Measurements from ENCODE around the gene TGFB3. TPM values are rescaled to one million over a fixed set of nuclear protein-coding genes. Genes with fewer than 3 reads are reported as not detected.
A peak's percentile ranks its signal among the peaks of the same experiment; 100 is the strongest.

TGFB3 gene
- polyA plus RNA-seq, 3 donors: 17.2 to 18.8 (median 17.6) TPM

DNA sequence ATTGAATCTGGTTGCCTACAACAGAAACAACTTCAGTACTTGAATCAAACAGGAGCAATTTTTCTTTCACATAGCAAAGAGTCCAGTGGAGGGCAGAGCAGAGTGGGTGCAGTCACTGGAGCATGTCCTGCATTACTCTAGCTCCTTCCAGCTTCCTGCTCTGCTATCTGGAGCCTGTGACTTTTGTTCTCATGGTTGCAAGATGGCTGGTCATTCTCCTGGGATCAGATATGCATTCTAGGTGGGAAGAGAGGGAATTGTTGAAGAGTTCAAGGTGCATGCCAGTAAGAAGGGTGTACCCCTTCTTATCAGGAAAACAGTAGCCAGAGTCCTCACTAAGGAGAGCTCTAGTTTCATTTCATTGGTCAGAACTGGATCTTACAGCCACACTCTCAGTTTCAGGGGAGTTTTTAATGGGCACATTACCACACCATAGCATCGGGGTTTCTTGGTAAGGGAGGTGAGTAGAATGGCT lies 11.8 kb upstream of the TGFB3 start:
- DNase-seq (ENCODE audit: extremely low read depth in 1 of 11, low read depth in 9 of 11, low spot score in 4 of 11): no peak

DNA sequence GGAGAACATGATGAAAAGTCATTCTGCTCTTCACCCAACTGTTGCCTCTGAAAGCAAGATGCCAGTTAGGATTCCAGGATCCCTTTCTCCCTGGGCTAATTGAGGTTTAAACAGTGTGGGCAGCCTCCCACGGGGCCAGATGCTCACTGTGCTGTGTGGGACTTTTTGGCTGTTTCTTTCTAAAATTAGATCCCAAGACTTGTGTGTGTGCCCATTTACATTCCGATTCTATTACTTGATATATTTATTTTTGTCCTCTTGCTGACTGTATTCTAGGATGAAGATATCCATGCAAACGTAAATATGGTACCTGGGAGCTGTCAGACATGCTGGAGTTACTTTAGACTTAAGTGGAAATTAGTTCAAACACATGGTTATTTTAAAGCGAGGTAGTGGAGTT lies 10.0 kb upstream of the TGFB3 start:
- no peak for DNase-seq (ENCODE audit: extremely low read depth in 1 of 11, low read depth in 9 of 11, low spot score in 4 of 11)

DNA sequence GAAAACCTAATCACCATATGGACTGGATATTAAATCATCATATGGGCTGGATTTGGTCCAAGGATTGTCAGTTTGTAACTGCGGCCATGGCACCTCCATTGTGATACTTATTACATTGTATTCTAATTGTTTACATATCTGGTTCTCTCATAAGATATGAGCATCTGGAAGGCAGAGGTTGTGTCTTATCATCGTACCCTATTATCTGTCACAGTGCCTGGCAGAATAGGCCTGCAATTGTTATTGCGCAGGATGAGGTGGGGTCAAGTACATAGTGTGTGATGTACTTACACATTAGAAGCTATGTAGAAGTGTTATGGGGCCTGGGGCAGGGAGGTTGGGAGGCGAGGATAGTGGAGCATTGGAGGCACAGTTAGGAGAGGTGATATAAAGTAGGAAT lies 8.5 kb upstream of the TGFB3 start:
- no peak for DNase-seq (ENCODE audit: extremely low read depth in 1 of 11, low read depth in 9 of 11, low spot score in 4 of 11)

DNA sequence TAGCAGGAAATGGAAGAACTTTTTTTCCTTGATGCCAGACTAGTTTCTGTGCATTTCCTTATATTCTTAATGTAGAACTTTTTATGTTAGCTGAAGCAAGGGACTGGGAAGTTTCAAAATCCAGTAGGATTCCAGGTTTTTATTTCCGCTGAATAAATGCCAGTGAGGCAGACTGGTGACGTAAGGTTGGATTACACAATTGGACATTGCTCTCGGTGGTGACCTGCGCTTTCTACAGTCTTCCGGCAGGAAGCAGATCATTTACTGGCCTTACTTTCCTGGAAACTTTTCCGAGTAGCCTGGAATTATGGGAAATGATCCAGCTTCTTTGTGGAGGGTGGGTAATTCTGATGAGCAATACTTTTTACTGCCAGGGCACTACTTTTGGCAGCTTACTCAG lies 7.3 kb upstream of the TGFB3 start:
- DNase-seq (ENCODE audit: extremely low read depth in 1 of 11, low read depth in 9 of 11, low spot score in 4 of 11): no peak

DNA sequence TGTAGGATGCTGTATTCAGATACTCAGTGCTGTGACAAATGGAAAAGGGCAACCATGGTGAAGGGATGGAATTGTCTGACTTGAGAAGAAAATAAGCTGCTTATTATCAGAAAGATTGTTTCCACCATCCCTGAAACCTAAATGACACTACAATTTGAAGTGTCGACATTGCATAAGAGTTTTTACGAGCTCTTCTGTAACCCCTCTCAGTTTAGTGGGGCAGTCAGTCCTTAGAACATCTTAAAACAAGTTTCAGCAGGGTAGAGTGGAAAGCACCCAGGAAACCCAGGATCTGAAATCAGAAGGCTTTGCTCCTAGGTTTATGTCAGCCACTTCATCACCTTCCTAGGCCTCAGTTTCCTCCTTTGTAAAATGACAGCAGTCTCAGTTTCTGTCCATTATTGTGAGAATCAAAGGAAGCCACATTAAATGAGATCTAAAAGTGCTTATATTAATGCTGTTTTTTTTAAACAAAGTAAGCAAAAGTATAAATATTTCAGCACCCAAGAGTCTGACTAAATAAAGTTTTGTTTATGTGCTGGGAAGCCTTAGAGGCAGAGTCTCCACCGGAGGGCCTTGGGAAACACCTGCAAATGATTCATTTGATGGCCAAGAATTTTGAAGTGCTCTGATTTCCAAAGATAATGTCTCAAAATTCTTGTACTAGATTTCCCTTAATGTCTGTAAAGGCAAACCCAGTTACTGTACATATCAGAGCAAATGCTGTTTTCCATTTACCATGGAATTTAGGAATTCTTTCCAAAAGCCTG lies 5.6 kb upstream of the TGFB3 start:
- DNase-seq (ENCODE audit: extremely low read depth in 1 of 11, low read depth in 9 of 11, low spot score in 4 of 11): no peak

DNA sequence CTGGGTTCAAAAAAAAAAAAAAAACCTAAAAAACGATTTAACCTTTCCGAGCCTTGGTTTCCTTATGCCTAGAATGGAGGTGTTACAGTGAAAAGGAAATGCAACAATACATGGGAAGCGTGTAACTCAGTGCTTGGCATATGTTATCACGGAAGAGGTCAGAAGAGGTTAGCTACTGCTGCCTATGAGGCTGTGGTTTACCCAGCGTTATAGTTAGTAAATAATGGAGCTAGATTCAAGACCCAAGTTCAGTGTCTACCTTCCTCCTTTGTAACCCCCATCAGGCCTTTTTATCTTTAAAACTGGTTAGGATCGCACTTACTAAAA lies 4.6 kb upstream of the TGFB3 start:
- DNase-seq (ENCODE audit: extremely low read depth in 1 of 11, low read depth in 9 of 11, low spot score in 4 of 11): no peak

DNA sequence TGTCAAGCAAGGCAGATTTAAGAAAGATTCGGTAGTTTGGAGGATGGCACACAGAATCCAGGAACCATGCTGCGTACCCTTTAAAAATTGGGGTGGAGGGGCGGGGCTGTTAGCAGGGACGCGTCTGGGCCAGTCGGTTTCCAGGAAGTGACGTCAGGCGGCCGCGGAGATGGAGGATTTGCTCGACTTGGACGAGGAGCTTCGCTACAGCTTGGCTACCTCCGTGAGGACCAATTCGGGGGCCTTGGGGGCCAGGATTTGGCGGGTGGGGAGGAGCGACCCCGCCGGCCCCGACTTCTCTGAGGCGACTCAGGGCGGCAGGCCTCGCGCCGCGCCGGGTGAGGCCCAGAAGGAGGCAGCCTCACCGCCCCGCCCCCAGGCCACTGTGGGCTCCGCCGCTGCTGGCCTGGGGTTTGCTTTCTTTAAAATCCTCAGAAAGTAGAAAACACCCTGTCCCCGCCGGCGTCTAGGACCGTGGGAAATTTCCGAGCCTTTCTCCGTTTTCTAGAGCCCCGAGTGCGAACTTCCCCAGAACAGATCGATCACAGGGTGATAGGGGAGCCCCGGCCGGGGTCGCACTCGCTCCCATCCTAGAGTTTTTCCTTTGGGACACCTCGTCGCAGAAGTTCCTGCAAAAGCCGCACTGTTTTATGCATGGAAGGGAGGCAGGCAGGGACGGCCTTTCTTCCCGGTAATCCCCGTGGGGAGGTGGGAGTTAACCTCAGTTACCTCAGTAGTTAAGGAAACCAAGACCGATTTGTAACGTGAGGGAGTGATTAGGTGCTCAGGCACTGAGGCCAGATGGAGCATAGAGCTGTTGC lies 4.0 kb upstream of the TGFB3 start, which contains the start of gene IFT43:
Gene IFT43 (plus strand): TSS at position 146 of the 821 bp plus-strand sequence. CDS start 24 bp downstream, at position 170.
- peak in 9 of 11 donors; percentile 79 to 89 (median 84) for DNase-seq (ENCODE audit: extremely low read depth in 1 of 11, low read depth in 9 of 11, low spot score in 4 of 11)

DNA sequence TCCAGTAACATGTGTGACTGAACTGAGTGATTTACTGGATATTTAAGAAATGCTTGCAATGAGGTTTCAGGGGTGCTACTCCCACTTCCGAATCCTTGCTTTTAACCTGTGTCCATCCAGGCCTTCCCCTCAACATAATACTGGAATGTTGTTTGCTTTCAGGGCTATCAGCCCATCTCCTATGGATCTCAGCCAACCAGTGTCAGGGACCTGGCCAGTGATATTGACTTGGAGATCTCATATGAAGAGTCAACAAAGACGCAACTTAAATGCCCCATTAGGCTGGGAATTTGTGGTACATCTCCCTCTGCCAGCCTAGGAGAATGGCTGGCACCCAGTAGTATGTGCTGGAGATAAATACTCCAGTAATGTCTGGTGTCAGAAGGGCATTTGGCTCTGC lies 2.9 kb upstream of the TGFB3 start:
- DNase-seq (ENCODE audit: extremely low read depth in 1 of 11, low read depth in 9 of 11, low spot score in 4 of 11): no peak

DNA sequence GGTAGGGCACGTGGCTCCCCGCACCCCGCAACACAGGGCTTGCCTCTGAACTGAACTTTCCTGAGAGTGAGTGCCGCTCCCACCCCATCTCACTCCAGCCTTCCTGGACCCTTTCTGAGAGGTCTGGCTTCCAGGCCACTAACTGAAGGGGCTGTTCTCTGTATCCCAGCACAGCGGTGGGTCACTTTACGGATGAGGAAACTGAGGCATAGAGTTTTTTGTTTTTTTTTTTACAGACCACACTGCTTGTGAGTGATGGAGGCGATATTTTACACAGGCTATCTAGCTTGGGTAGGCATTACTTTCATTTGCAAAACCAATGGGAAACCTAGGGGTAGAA lies 1.2 kb upstream of the TGFB3 start:
- DNase-seq (ENCODE audit: extremely low read depth in 1 of 11, low read depth in 9 of 11, low spot score in 4 of 11): no peak

DNA sequence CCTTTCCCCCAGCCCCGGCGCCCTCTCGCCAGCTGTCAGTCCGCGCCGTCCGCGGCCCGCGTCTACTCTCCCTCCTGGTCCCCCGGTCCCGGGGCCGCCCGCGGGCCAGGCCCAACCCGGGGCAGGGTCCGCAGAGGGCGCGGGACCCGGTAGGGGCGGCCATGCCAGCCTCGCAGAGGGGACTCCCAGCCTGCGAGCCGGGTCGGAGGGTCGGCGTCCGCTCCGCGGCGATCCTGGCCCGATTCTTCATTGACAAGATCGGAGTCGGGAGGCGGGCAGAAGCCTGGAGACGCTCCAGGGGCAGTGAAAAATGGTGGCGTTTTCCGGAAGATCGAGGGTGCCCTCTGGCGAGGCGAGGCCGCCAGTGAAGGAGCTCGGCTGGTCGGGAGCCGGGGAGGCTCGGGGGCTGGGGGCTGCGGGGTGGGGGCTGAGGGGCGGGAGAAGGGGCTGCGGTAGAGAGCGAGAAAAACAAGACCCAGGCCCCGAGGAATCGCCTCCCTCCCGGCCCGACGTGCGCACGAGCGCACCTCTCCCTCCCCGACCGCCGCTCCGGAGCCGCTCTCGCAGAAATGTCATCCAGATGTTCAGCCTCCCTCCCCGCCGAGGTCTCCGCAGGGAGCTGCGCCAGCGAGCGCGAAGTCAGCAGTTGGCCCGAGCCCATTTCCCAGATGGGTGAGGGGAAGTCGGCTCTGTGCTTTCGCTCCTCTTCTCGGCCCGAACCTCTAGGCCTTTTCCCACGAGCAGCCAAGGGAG lies 647 bp upstream of the TGFB3 start:
- DNase-seq (ENCODE audit: extremely low read depth in 1 of 11, low read depth in 9 of 11, low spot score in 4 of 11): peak in 9 of 11 donors; percentile 73 to 92 (median 80)

DNA sequence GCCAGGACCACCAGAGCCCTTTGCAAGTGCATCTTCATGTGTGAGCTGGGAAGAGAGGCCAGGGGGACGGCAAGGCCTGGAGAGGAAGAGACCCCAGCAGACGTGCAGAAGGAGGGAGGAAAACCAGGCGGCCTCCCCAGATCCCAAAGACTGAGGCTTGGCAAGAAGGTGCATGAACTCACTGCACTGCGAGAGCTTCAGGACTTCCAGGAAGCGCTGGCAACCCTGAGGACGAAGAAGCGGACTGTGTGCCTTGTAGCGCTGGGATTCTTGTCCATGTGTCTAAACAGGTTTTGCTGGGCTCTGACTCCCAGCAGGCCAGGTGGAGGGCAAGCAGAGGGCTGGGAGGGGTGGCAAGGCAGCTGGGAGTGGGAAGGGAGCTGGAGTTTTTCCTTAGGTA lies 939 bp downstream of the TGFB3 start:
- DNase-seq (ENCODE audit: extremely low read depth in 1 of 11, low read depth in 9 of 11, low spot score in 4 of 11): no peak

DNA sequence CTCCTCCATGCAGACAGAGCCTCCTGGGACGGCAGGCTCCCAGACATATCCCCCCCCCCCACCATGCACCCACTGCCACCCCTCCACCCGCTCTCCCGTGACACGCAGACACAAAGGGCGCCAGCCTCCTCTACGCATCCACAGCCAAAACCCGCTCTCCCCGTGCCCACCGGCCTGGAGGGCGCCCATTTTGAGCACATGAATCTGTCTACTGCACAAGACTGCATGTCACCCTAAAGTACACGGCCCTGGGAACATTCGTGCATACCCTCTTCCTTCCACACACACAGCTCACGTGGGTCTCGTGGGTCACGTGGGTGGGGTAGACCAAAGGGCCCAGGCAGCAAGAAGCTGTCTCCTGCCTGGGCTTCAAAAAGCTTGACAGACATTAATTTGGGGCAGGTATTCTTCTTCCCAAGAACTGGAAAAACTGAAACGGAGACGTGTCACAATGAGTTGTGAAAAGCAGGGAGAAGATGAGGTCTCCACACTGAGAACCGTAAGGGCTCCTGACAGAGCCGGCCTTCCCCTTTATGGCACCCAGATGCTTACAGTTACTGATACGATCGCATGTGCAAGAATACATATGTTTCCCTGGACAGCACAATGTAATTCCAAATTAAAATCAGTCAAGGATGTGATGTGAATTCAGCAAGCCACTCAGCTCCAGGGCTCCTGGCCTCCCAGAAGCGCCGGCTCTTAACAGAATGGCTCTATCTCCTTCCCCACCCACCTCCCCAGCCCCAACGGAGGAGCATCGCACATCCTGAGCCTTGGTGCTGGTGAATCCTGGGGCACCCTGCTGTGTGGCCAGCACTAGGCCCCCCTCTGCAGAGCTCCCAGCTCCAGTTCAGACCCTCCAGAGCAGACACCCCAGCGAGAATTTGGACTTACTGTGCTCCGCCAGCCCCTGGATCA lies 1.9 kb downstream of the TGFB3 start:
- no peak for DNase-seq (ENCODE audit: extremely low read depth in 1 of 11, low read depth in 9 of 11, low spot score in 4 of 11)

DNA sequence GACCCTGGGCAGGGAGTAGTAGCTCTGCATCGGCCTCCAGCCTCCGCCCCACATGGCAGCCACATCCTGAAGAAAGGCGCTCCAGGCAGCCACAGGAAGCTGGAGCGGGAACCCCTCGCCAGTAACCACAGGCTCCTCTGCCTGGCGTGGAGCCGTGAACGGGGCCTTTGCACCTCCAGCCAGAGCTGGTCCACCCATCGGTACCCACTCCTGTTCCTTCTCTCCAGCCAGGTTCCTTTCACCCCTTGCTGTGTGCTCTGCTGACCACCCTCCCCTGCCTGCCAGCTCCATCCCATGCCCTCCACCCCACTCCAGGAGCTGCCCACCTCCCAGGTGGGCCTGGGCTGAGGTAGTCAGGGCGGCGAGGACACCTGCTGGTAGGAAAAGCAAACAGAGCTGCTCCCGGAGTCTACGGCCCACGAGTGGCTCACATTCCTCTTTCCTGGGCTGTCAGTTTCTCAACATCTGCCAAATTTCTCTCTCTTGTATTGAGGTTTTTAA lies 2.7 kb downstream of the TGFB3 start:
- DNase-seq (ENCODE audit: extremely low read depth in 1 of 11, low read depth in 9 of 11, low spot score in 4 of 11): no peak

DNA sequence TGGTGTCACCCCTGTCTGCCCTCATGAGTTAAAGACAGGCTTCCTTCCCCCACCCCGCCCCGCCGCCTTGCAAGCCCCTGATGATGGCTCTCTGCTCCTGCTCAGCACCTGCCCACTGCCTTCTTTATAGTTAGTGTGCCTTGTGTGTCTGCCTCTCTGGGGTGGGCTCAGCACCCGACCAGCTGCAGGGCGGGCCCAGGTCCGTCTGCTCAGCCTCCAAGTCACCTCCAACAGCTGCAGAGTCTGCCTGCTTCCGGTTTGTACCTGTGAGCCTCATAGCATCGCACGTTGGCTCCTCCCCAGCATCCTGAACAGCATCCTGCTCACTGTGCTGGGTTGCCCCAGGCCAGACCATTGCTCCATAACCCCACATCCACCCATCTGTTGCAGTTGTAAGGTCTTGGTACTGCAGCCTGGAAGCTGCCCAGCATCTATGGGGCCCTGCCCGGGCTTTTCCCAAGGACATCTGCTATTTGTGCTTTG lies 3.5 kb downstream of the TGFB3 start:
- no peak for DNase-seq (ENCODE audit: extremely low read depth in 1 of 11, low read depth in 9 of 11, low spot score in 4 of 11)

DNA sequence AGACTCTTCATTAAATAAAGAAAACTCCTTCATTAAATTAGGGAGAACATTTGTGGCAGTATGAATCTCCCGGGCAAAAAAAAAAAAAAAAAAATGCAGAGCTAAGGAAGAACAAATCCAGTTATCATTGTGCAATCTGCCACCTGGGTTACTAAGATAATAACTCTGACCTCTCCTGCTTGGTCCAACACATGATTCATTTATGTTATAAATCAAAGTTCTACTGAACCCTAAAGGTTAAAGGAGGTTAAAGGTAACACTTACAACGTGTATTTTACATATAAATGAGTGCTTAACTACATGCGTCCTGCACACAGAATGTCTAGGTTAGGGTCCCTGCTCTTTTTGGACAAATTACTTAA lies 4.2 kb downstream of the TGFB3 start:
- DNase-seq (ENCODE audit: extremely low read depth in 1 of 11, low read depth in 9 of 11, low spot score in 4 of 11): no peak

DNA sequence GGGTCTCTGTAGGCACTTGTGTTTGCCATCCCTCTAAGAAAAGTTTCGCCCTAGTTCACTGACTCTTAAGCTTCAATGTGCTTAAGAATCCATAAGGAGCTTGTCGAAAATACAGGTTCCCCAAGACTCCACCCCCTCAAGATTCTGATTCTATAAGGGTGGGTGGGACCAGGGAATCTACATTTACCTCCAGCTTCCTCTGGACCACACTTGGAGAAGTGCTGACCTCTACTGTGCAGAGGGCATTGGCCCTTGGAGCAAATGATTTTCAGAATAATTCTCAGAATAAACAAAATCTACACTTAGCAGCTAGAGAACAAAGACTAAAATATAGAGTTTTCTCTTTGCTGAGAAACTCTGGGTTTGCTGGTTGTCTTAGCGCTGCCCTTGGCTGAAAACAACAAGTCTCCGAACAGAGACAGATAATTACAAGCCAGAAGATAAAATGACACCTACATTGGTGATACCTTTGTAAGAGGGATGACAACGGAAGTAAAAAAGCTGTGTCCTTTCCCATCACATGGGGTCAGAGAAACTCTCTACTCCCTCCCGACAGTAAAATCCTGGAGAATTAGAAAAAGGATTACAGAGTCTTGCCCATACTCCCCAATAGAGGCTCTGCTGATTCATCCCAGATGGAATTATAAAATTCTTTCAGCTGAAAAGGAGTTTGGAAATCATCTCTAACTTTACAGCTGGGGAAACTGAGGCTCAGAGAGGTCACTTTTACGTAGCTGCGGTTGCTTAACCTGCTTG lies 4.8 kb downstream of the TGFB3 start:
- DNase-seq (ENCODE audit: extremely low read depth in 1 of 11, low read depth in 9 of 11, low spot score in 4 of 11): no peak

DNA sequence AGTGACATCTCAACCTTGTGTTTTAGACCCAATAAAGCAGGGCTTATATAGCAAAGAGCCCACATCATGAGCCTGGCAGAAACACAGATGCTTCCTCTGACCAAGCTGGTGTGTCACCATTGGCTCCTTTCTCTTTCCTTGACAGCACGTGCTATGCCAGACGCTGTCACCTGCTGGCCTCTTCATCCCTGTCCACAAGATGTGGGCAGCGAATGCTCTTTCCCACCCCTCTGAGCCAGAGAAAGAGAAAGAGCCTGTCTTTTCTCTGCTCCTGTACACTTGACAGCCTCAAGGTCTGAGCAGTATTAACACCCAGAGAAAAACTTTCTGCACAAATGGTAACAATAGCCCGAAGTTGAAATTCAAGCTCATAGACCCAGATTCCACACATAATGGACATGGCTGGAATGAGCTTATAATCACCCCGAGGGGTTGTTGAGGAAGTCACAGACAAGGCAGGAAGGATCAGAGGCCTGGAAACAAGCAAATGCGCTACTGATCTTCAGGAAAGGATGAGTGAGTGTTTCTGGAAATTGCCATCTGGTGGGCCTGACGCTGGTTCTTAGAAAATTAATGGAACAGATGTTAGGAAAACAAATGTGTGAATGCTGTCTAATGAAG lies 8.9 kb downstream of the TGFB3 start:
- no peak for DNase-seq (ENCODE audit: extremely low read depth in 1 of 11, low read depth in 9 of 11, low spot score in 4 of 11)

Measured in renal cortex interstitium (tissue), 11 donors.